Activated CD8-positive, alpha-beta T cell treated with anti-CD3 and anti-CD28 coated beads for 36 hours (primary cell): Measurements from ENCODE around the gene SAXO2. TPM values are rescaled to one million over a fixed set of nuclear protein-coding genes. Genes with fewer than 3 reads are reported as not detected.
"Not testable (repeated sequence)": the region's sequence is repeated elsewhere in the genome, so short reads cannot be mapped to it uniquely, and the experiment has no call there.

Experiments
- ATAC-seq: fragments of 200-7000 bp; cut with Tn5 transposase; one replicate; pipeline ENCODE4 v1.10.0; 2021; ENCODE audit warnings: mild to moderate bottlenecking, moderate library complexity
- CTCF ChIA-PET: fragments of 350-600 bp; sonication (Branson Sonifier 250); formaldehyde crosslinking; loops from one replicate; lab custom pipeline; 2021; ENCODE audit warnings: antibody characterized with exemption; lab: Charles Lee
- POLR2A ChIA-PET: fragments of 350-600 bp; sonication (Branson Sonifier 250); formaldehyde crosslinking; loops from one replicate; lab custom pipeline; 2021; ENCODE audit warnings: antibody characterized with exemption; lab: Charles Lee
- DNase-seq: peaks from one replicate; pipeline ENCODE4 v3.0.0-alpha.2; 2020
- H3K27ac Mint-ChIP-seq: one replicate; pipeline ENCODE4 v1.8.0; 2021; ENCODE audit warnings: mild to moderate bottlenecking, mixed read lengths
- H3K27me3 Mint-ChIP-seq: one replicate; pipeline ENCODE4 v1.8.0; 2021; ENCODE audit warnings: mixed read lengths
- H3K36me3 Mint-ChIP-seq: one replicate; pipeline ENCODE4 v1.8.0; 2021; ENCODE audit warnings: low read depth, mixed read lengths
- H3K4me1 Mint-ChIP-seq: one replicate; pipeline ENCODE4 v1.8.0; 2021; ENCODE audit warnings: low read depth, mixed read lengths
- H3K4me3 Mint-ChIP-seq: one replicate; pipeline ENCODE4 v1.8.0; 2021; ENCODE audit warnings: mild to moderate bottlenecking, moderate library complexity, mixed read lengths
- H3K9me3 Mint-ChIP-seq: one replicate; pipeline ENCODE4 v1.8.0; 2021; ENCODE audit warnings: mixed read lengths
- intact Hi-C: fragments of 100-400 bp; cut with micrococcal nuclease; formaldehyde crosslinking; loops from one replicate; pipeline ENCODE4 v1.10.0; 2022
- total RNA-seq, 2 experiments: library from RNA; stranded (reverse); gene quantifications; one replicate each; pipeline ENCODE4 v1.2.3, GENCODE V29; 2021
- TF ChIP-seq, protein P1 (sequence below): fragments of 200-600 bp; IDR thresholded peaks from one replicate; pipeline ENCODE4 v1.8.0; 2022; ENCODE audit warnings: antibody characterized with exemption, mild to moderate bottlenecking

SAXO2 gene
- total RNA-seq, 2 experiments from 2014 or later = 1.1 to 2.8 TPM

DNA sequence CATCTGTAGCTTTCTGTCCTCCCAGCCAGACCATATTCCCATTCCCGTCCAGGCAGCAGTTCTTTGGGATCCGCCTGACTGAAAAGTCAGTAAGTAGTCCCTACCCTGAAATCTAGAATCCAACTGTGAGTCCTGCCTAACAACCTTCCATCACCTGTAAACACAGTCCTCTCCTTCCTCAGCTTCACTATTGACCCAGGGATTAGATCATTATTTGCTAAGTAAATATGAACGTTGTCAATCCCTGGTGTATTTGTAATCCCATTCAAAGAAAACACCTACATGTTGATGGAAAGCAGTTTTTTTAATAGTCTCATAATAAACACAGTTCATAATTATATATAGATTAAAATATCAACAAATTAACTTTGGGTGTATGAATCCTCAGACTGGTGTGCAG lies 732 bp downstream of the SAXO2 start:
- no peaks in the 10 kb centered on the region for H3K27me3 Mint-ChIP-seq
- peak overlapping the region; percentile 87 for H3K4me3 Mint-ChIP-seq
- intact Hi-C loops = loop anchor here (10.0 kb wide), 1 partner anchor 71 kb away; no protein-coding TSS in a partner anchor
- H3K4me1 Mint-ChIP-seq = peaks cover 23% of the 10 kb centered on the region
- H3K27ac Mint-ChIP-seq = peak overlapping the region; percentile 91
- ChIA-PET CTCF (interaction anchor here (1.2 kb wide), 1 partner anchor 267 kb away, joined by 4 read pairs; no protein-coding TSS in a partner anchor), POLR2A (no interaction called here)
- H3K9me3 Mint-ChIP-seq = no peaks in the 10 kb centered on the region
- H3K36me3 Mint-ChIP-seq = peaks cover 4% of the 10 kb centered on the region
- no peak for ATAC-seq
- no peak for DNase-seq
- TF ChIP-seq, protein P1, sequence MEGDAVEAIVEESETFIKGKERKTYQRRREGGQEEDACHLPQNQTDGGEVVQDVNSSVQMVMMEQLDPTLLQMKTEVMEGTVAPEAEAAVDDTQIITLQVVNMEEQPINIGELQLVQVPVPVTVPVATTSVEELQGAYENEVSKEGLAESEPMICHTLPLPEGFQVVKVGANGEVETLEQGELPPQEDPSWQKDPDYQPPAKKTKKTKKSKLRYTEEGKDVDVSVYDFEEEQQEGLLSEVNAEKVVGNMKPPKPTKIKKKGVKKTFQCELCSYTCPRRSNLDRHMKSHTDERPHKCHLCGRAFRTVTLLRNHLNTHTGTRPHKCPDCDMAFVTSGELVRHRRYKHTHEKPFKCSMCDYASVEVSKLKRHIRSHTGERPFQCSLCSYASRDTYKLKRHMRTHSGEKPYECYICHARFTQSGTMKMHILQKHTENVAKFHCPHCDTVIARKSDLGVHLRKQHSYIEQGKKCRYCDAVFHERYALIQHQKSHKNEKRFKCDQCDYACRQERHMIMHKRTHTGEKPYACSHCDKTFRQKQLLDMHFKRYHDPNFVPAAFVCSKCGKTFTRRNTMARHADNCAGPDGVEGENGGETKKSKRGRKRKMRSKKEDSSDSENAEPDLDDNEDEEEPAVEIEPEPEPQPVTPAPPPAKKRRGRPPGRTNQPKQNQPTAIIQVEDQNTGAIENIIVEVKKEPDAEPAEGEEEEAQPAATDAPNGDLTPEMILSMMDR = no peak

DNA sequence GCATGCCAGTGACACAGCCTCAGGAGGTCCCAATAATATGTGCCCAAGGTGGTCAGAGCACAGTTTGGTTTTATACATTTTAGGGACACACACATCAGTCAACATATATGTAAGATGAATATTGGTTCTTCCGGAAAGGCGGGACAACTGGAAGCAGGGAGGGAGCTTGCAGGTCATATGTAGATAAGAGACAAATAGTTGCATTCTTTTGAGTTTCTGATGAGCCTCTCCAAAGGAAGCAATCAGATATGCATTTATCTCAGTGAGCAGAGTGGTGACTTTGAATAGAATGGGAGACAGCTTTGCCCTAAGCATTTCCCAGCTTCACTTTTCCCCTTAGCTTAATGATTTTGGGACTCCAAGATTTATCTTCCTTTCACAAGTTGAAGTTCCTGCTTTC lies 4.5 kb downstream of the SAXO2 start:
- H3K4me1 Mint-ChIP-seq, H3K9me3 Mint-ChIP-seq, H3K36me3 Mint-ChIP-seq, POLR2A ChIA-PET, ATAC-seq, H3K27me3 Mint-ChIP-seq, H3K4me3 Mint-ChIP-seq, H3K27ac Mint-ChIP-seq, DNase-seq: not testable (repeated sequence)
- intact Hi-C loops = loop anchor here (10.0 kb wide), 1 partner anchor 68 kb away; no protein-coding TSS in a partner anchor
- CTCF ChIA-PET = interaction anchor here (1.3 kb wide), 1 partner anchor 46 kb away, joined by 3 read pairs; no protein-coding TSS in a partner anchor

DNA sequence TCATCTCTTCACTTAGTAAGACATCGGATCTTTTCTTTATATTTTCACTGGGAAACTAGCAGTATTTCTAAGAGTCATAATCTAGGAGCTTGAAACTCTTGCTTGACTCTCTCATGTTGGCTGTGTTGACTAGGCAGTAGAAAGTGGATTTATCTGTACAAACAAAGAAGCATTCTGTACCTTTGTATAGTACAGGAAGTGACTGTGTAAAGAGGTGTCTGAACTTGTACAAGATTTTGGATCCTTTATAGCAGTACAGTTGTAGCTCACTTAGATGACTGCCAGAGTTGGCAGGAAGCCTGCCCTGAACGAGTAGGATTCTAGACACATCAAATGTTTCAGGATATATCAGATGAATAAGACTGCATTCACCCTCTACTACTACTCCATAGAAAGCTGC lies 5.8 kb downstream of the SAXO2 start:
- H3K36me3 Mint-ChIP-seq, H3K27me3 Mint-ChIP-seq, H3K27ac Mint-ChIP-seq, POLR2A ChIA-PET, ATAC-seq, DNase-seq, H3K4me1 Mint-ChIP-seq, H3K9me3 Mint-ChIP-seq, H3K4me3 Mint-ChIP-seq: not testable (repeated sequence)
- intact Hi-C loops = loop anchor here (10.0 kb wide), 1 partner anchor 66 kb away; no protein-coding TSS in a partner anchor
- CTCF ChIA-PET = interaction anchor here (1.3 to 1.4 kb wide), 2 partner anchors 12 to 47 kb away, joined by 3 read pairs; no protein-coding TSS in a partner anchor

DNA sequence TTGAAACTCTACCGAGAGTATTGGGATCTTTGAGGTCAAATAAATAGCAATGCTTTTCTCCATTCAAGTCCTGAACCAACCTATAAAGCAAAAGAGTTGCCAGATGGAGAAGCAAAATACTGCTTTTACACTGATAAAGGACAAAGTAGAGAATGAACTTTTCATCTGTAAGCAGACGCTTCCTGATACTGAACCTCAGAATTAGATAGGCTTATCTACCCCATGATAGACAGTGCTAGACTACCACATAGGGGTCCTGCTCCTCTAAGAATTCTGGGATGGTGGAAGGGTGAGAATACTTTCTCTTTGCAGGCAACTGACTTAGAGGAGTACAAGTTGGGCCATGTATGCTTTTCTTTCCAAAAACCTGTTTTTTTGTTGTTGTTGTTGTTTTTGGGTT lies 9.5 kb downstream of the SAXO2 start:
- Mint-ChIP-seq H3K27ac (no peak overlapping the region), H3K27me3 (peaks cover 5% of the 10 kb centered on the region), H3K4me3 (no peak overlapping the region), H3K9me3 (no peaks in the 10 kb centered on the region), H3K36me3 (peaks cover 4% of the 10 kb centered on the region), H3K4me1 (no peaks in the 10 kb centered on the region)
- TF ChIP-seq, protein P1 = no peak
- ChIA-PET CTCF (no interaction called here), POLR2A (no interaction called here)
- intact Hi-C loops = no loop called here
- ATAC-seq = no peak
- DNase-seq = no peak

DNA sequence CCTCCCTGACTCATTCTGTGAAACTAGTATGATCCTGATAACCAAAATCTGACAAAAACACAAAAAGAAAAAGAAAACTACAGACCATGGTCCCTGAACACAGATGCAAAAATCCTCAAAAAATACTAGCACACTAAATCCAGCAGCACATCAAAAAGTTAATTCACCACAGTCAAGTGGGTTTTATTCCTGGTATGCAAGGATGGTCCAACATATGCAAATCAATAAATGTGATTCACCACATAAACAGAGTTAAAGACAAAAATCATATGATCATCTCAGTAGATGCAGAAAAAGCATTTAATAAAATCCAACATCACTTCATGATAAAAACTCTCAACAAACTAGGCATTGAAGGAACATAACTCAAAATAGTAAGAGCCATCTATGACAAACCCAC lies 12.8 kb downstream of the SAXO2 start:
- Mint-ChIP-seq H3K9me3 (no peaks in the 10 kb centered on the region), H3K4me1 (no peaks in the 10 kb centered on the region), H3K27ac (no peak overlapping the region), H3K27me3 (peaks cover 5% of the 10 kb centered on the region), H3K4me3 (no peak overlapping the region), H3K36me3 (peaks cover 4% of the 10 kb centered on the region)
- TF ChIP-seq, protein P1 = no peak
- intact Hi-C loops = no loop called here
- ChIA-PET CTCF (no interaction called here), POLR2A (no interaction called here)
- DNase-seq (no peak), ATAC-seq (no peak)

DNA sequence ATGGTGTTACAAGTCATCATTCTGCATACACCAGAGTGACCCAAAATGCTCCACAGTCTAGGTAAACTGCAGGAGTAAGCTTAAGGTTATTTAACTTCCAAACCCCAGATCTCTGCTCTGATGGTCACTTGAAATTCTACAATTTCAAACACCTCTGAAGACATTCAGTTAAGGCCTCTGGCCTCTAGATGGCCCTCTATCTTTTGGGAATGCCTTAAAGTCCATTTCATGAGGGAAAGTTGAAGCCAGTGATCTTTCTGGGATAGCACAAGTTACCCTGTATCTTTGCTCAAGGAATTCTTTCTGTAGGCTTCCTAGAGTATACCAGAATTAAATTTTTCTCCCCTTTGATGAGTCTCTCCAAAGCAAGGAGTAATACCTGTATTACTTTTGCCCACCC lies 18.7 kb downstream of the SAXO2 start:
- H3K9me3 Mint-ChIP-seq, H3K27me3 Mint-ChIP-seq, ATAC-seq, DNase-seq, intact Hi-C loops, H3K36me3 Mint-ChIP-seq, H3K27ac Mint-ChIP-seq, POLR2A ChIA-PET, H3K4me3 Mint-ChIP-seq: not testable (repeated sequence)
- H3K4me1 Mint-ChIP-seq = peaks cover 13% of the 10 kb centered on the region
- CTCF ChIA-PET = interaction anchor here (0.6 to 0.9 kb wide), 2 partner anchors 12 to 58 kb away, joined by 3 read pairs; no protein-coding TSS in a partner anchor
- TF ChIP-seq, protein P1 = peak; percentile 27

DNA sequence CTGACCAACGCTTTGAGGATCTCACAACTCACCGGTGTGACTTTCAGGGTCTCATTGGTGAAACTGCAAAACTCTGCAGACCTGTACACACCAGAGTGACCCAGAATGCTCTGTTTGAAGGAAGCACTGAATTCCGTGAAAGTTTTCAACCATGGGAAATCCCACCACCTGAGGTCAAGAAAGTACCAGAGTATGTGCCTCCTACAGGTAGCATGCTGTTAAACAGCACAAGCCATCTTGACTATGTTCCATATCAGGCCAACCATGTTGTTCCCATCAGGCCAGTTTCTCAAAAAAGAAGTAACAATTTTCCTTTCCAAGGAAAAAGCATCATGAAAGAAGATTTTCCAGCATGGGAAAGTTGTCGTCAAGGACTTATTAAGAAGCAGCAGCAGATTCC lies 19.8 kb downstream of the SAXO2 start:
- H3K36me3 Mint-ChIP-seq, CTCF ChIA-PET, DNase-seq, ATAC-seq, intact Hi-C loops, H3K27ac Mint-ChIP-seq, H3K27me3 Mint-ChIP-seq, H3K4me3 Mint-ChIP-seq, H3K9me3 Mint-ChIP-seq, POLR2A ChIA-PET: not testable (repeated sequence)
- peaks cover 24% of the 10 kb centered on the region for H3K4me1 Mint-ChIP-seq
